ENCODE measurements around the gene SHC1.

SHC1 gene

GRCh38 chr1:154970631-154971340 lies at the start of gene SHC1:
SHC1 (minus strand) TSS chr1:154970747; CDS start chr1:154970526, 221 bp downstream.
- no peak for DNase-seq

GRCh38 chr1:155019377-155020245 lies 49.1 kb upstream of the SHC1 start:
- DNase-seq: no peak

GRCh38 chr1:155018617-155019348 lies 48.2 kb upstream of the SHC1 start:
- DNase-seq: no peak

GRCh38 chr1:155017946-155018316 lies 47.4 kb upstream of the SHC1 start:
- DNase-seq: no peak

DNA sequence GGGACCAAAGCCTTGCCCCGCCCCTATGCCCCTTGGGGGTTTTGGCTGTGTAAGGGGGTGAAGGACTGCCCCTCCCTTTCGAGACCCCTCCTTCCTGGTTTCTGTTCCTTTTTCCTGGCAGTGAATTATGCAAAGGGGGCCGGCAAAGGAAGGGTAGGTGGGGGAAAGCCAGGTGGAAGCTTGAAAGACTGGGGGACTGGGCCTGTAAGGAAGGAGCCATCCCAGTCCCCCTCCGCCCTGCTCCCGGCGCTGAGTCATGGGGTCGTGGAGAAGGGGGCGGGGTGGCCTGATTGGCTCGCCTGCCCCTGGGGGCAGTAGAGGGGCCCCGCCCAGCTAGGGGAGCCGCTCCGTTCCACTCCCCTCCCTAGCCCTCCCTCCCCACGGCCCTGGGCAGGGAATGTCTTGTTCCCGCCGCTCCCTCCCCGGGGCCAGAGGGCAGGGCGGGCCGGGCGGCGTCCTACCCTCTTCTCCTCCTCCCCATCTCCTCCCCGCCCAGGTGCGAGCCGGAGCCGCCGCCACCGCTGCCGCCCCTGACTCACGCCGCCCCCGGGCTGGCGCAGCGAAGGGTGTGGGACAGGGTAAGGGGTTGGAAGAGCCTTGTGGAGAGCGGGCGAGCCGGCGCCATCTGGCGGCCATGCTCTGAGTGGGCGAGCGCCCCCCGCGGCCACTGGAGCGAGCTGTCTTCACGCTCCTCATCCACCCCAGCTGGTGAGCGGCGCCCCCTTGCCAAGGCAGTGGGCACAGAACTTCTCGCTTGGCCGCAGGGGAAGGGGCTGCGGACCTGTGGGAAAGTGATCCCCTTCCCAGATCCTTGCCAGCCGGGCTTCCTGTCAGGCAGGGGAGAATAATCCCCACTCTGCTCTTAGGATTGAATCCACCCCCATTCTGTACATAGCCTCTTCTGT lies 46.7 kb upstream of the SHC1 start:
- DNase-seq: peak; percentile 91

GRCh38 chr1:155016231-155016831 lies 45.8 kb upstream of the SHC1 start:
- DNase-seq: no peak

- no peak for DNase-seq
Measured at GRCh38 chr1:155015527-155016230, 45.1 kb upstream of the SHC1 start.

- no peak for DNase-seq
Measured at GRCh38 chr1:155014709-155015508, 44.4 kb upstream of the SHC1 start.

DNA sequence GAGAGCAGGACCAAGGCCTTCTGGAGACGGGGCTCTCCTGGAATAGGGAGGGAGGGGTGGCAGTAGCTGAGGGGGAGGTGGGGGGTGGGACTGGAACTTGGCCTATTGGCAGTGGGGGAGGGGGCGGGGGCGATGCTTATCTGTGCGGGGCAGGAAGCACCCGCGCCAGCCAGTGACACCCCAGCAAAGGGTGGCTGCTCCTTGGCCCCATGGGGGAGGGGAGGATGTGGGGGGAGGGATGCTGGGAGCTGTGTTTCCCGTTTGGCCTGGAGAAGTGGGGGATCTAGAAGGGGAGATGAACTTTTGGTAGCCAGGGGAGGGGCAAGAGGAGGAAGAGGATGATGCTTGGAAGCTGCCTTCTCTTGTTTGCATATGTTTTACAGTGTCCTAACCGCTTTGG lies 43.1 kb upstream of the SHC1 start:
- no peak for DNase-seq

- no peak for DNase-seq
Measured at GRCh38 chr1:155012776-155013602, 42.4 kb upstream of the SHC1 start.

- peak; percentile 85 for DNase-seq
Measured at GRCh38 chr1:155012026-155012546, 41.5 kb upstream of the SHC1 start.

DNA sequence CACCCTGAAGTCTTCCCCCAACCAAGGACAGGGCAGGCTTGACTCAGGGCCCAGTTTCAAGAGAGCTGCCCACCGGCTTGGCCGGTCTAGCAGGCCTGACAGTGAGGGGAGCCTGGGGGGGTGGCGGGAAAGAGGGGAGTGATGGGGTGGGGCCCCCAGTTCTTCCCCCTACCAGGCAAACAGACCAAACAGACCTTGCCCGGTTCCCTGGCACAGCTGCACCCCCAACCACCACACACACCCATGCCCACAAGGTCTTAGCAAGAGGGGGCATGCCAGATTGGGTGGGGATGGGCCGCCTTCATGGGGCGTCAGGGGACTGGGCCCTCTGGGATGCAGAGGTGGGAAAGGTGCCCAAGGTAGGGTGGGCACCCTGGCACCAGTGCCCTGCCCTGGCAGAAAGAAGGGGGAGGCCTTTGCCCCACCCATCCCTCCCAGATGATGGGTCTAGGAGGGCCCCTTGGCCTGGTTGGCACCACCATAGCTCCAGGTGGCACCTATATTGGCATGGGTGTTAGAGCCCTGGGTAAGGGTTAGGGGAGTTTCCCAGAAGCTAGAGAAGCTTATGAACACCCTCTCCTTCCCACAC lies 41.0 kb upstream of the SHC1 start:
- DNase-seq: no peak

DNA sequence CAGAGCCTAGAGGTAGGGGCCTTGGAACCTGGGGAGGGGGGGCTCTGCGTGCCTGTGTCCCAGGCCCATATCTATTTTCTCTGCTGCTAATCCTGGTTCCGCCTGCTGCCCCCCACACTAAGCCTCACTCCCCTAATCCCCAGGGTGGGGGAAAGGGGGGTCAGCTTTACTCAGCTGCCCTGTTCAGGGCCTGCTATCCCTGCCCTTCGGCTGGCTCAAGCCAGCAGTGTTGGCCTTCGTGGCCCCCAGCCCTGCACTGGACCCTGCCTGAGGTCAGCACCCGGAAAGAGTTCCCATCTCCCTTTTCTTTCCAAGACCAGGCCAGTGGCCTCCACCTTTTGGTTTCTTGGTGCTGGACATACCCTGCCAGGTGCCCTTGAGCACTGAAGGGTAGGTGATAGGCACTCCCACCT lies 40.5 kb upstream of the SHC1 start:
- no peak for DNase-seq

DNA sequence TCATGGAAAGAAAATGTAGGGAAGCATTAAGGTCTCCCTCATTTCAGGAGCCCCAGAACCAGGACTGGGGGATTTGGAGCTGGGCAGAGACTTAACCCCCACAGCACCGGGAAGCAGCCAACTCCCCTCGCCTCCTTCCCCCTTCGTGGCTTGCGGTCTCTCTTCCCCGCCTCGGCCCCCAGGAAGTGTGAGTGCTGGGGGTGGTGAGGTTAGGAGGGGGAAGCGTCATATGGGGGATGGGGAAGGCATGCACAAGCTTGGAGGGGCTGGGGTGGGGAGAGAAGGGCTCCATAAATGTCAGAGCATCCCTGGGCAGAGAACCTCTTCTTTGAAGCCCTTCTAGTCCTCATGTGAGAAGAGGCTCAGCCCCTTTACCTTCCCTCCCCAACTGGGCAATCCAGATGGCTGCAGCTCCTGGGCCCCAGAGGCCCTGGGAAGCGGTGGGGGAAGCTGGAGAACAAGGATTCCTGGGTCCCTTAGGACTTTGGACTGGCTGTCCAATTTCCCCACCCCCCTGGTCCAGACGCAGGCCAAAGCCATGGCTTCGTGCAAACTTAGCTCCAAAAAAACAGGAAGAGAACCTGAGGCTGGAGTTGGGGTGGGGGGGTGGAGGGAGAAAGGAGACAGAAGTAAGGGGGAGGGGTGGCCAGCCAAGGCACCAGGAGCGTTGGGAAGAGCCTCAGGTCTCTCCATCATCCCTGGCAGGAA lies 39.8 kb upstream of the SHC1 start:
- no peak for DNase-seq

GRCh38 chr1:155009742-155010141 lies 39.2 kb upstream of the SHC1 start:
- no peak for DNase-seq

- no peak for DNase-seq
Measured at GRCh38 chr1:155009221-155009711, 38.7 kb upstream of the SHC1 start.

DNA sequence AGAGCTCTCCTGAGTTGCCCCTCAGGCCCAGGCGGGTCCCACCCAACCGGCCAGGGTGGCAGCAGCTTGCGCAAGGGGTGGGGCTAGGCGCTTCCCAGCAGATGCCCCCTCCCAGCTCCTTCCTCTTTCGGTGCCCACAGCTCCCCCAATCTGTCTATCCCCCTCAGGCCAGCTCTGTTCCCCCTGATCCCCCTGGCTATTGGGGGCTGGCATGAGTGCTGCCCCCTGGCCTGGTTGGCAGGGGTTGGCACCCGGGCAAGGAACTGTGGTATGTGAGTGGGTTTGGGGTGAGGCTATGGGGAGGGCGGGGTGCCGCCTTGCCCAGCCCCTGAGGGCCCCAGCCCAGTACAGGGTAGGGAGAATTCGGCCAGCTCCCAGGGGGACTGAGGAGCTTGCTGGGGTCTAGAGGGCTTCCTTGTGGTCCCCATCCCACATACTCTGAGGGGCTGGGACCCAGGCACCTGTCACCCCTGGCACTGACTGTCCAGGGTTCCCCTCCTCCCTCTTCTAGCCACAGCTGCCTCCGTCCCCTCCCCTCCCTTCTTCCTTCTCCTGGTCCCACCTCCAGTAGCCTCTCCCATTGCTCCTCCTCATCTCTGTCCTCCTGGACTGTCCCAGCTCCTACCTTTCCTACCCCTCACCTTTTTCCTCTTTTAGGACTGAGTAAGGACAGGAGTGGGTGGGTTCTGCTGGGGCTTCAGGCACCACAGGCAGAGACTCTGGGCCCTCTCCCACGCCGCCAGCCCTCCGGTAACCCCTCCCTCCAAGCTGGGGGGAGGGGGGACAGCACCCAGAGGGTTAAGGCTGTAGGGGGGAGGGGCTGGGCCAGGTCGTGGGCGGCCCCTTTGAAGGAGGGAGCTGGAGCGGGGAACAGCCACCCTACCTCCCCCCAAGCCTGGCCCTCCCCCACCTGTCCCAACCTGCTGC lies 37.7 kb upstream of the SHC1 start:
- no peak for DNase-seq

All from NCI-H2171 (cell line).